ELR (cell line): ENCODE measurements around the gene FKBP5.

Experiments used
- DNase-seq: peaks from one replicate; pipeline ENCODE4 v3.0.0-alpha.2; 2015; ENCODE audit warnings: low read depth

The FKBP5 gene

GRCh38 chr6:35662999-35663398 is 25.7 kb downstream of the FKBP5 start:
- peak; percentile 13 for DNase-seq

- DNase-seq, result no peak
These were observed 33.8 kb downstream of the FKBP5 start for GRCh38 chr6:35654883-35655282.

- DNase-seq, result no peak
These were observed 37.5 kb downstream of the FKBP5 start for GRCh38 chr6:35651244-35651643.

GRCh38 chr6:35650015-35650414 is 38.7 kb downstream of the FKBP5 start:
- DNase-seq, result no peak

GRCh38 chr6:35648203-35648602 is 40.5 kb downstream of the FKBP5 start:
- DNase-seq, result no peak

GRCh38 chr6:35647400-35647799 is 41.3 kb downstream of the FKBP5 start:
- DNase-seq, result no peak

- no peak for DNase-seq
These were observed 45.6 kb downstream of the FKBP5 start for GRCh38 chr6:35643162-35643535.

GRCh38 chr6:35642471-35643161 is 46.1 kb downstream of the FKBP5 start:
- DNase-seq, result no peak

- DNase-seq, result peak; percentile 32
These were observed 48.6 kb downstream of the FKBP5 start for GRCh38 chr6:35640017-35640664.

- DNase-seq, result no peak
These were observed 50.0 kb downstream of the FKBP5 start for GRCh38 chr6:35638679-35639078.

- DNase-seq, result no peak
These were observed 50.8 kb downstream of the FKBP5 start for GRCh38 chr6:35637911-35638310.

GRCh38 chr6:35635601-35636597 is 52.8 kb downstream of the FKBP5 start:
- DNase-seq, result no peak

- DNase-seq, result no peak
These were observed 54.4 kb downstream of the FKBP5 start for GRCh38 chr6:35634316-35634715.

- DNase-seq, result no peak
These were observed 55.1 kb downstream of the FKBP5 start for GRCh38 chr6:35633579-35634089.

GRCh38 chr6:35629876-35630378 is 58.8 kb downstream of the FKBP5 start:
- peak; percentile 4 for DNase-seq

- no peak for DNase-seq
These were observed 62.3 kb downstream of the FKBP5 start for GRCh38 chr6:35626401-35626800.

GRCh38 chr6:35624341-35625070 is 64.2 kb downstream of the FKBP5 start:
- peak; percentile 59 for DNase-seq

GRCh38 chr6:35622283-35622682 is 66.4 kb downstream of the FKBP5 start:
- no peak for DNase-seq

GRCh38 chr6:35620706-35621105 is 68.0 kb downstream of the FKBP5 start:
- DNase-seq, result no peak

- no peak for DNase-seq
These were observed 75.0 kb downstream of the FKBP5 start for GRCh38 chr6:35613762-35614161.

- DNase-seq, result no peak
These were observed 77.5 kb downstream of the FKBP5 start for GRCh38 chr6:35611240-35611639.

GRCh38 chr6:35610830-35611229 is 77.9 kb downstream of the FKBP5 start:
- DNase-seq, result no peak
